ENCODE results near the gene NLRC4. TPM values are rescaled to one million over a fixed set of nuclear protein-coding genes. Genes with fewer than 3 reads are reported as not detected.
"Not testable (repeated sequence)": the region's sequence is repeated elsewhere in the genome, so short reads cannot be mapped to it uniquely, and the experiment has no call there.

NLRC4 gene, protein sequence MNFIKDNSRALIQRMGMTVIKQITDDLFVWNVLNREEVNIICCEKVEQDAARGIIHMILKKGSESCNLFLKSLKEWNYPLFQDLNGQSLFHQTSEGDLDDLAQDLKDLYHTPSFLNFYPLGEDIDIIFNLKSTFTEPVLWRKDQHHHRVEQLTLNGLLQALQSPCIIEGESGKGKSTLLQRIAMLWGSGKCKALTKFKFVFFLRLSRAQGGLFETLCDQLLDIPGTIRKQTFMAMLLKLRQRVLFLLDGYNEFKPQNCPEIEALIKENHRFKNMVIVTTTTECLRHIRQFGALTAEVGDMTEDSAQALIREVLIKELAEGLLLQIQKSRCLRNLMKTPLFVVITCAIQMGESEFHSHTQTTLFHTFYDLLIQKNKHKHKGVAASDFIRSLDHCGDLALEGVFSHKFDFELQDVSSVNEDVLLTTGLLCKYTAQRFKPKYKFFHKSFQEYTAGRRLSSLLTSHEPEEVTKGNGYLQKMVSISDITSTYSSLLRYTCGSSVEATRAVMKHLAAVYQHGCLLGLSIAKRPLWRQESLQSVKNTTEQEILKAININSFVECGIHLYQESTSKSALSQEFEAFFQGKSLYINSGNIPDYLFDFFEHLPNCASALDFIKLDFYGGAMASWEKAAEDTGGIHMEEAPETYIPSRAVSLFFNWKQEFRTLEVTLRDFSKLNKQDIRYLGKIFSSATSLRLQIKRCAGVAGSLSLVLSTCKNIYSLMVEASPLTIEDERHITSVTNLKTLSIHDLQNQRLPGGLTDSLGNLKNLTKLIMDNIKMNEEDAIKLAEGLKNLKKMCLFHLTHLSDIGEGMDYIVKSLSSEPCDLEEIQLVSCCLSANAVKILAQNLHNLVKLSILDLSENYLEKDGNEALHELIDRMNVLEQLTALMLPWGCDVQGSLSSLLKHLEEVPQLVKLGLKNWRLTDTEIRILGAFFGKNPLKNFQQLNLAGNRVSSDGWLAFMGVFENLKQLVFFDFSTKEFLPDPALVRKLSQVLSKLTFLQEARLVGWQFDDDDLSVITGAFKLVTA
- 1 to 10 TPM in 2 of 3 donors, under 1 TPM in 1; 1.00 to 1.1 (median 1.0) TPM for polyA plus RNA-seq (ENCODE audit: insufficient read length in 3 of 3)

DNA sequence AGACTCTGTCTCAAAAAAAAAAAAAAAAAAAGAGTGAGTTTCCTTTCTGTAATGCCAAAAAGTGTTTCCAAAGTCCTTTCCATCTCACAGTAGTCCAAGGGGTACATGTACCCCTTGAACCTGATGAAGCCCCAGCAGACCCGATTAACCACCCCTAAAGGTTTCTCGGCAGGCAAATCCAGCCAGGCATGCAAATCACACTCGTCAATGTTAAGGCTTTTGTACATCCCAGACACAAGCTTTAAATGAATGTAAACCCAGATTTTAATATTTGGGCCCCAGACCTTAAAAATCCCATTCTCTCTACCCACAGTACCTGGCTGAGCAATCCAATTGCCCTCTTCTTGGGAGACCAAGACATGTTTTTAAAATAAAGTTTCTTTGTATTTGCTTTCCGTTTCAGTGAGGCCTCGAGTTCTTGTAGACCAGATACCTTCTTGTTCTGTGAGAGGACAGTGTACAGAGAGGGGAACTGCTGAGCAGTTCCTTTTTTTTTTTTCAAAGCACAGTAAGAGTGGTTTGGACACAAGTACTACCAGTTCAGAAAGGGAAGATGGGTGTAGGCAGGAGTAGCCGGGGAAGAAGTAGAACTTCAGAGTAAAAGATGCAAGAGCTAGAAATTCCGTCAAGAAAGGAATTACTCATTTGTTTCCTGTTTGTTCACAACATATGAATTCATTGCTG is at the start of gene NLRC4:
Gene NLRC4 (minus strand): TSS at position 465 of the 684 bp plus-strand sequence. CDS start 8,111 bp downstream, outside the sequence.
- no peak for DNase-seq (ENCODE audit: low read depth in 3 of 3, low spot score in 2 of 3)

DNA sequence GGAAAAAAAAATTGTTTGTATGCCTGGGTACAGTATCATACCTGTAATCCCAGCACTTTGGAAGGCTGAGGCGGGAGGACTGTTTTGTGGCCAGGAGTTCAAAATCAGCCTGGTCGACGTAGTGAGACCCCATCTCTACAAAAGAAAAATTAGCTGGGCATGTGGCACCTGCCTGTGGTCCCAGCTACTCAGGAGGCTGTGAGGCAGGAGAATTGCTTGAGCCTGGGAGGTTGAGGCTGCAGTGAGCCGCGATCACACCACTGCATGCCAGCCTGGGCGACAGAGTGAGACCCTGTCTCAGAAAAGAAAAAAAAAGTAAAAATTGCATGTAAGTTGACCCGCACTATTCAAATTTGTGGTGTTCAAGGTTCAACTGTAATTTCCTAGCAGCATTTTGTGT is 45.9 kb upstream of the NLRC4 start:
- DNase-seq (ENCODE audit: low read depth in 3 of 3, low spot score in 2 of 3) = no peak

DNA sequence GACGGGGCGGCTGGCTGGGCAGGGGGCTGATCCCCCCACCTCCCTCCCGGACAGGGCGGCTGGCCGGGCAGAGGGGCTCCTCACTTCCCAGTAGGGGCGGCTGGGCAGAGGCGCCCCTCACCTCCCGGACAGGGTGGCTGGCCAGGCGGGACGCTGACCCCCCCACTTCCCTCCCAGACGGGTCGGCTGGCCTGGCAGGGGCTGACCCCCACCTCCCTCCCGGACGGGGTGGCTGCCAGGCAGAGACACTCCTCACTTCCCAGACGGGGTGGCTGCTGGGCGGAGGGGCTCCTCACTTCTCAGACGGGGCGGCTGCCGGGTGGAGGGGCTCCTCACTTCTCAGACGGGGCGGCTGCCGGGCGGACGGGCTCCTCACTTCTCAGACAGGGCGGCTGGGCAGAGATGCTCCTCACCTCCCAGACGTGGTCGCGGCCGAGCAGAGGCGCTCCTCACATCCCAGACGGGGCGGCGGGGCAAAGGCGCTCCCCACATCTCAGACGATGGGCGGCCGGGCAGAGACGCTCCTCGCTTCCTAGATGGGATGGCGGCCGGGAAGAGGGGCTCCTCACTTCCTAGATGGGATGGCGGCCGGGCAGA is 29.4 kb upstream of the NLRC4 start:
- DNase-seq (ENCODE audit: low read depth in 3 of 3, low spot score in 2 of 3) = not testable (repeated sequence)

DNA sequence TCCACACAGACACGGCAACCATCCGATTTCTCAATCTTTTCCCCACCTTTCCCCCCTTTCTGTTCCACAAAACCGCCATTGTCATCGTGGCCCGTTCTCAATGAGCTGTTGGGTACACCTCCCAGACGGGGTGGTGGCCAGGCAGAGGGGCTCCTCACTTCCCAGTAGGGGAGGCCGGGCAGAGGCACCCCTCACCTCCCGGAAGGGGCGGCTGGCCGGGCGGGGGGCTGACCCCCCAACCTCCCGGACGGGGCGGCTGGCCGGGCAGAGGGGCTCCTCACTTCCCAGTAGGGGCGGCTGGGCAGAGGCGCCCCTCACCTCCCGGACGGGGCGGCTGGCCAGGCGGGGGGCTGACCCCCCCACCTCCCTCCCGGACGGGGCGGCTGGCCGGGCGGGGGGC is 28.8 kb upstream of the NLRC4 start:
- DNase-seq (ENCODE audit: low read depth in 3 of 3, low spot score in 2 of 3) = not testable (repeated sequence)

DNA sequence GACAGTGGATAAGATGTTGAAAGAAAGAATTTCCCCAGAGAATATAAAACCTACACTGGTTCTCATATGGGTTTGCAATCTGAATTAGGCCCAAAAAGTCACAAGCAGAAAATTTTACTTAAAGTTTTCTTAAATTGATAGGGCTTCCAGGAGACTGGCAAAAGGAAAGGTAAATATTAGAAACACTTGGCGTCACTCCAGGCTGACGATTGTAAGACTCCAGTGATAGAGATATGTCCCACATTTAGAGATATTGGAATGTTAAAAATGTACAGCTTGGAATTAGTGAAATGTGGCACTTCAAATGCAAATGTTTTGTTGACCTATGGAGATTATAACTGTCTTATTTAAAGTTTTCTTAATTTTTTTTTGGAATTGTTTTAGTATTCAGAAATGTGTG is 27.1 kb upstream of the NLRC4 start:
- DNase-seq (ENCODE audit: low read depth in 3 of 3, low spot score in 2 of 3) = no peak

DNA sequence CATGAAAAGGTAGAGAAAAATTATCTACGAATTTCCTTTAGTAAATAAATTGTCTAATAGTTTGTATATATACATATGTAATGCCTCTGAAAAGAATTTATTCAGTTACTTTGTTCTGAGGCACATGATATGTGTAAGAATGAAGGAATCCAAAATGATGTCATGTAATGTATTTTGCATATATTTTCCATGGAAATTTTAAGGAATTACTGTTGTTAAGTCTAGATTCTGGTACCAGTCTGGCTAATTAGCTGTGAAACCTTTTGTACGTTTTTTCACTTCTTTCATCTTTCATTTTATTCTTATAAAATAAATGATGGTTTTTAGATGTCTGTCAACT is 25.3 kb upstream of the NLRC4 start:
- DNase-seq (ENCODE audit: low read depth in 3 of 3, low spot score in 2 of 3) = no peak

DNA sequence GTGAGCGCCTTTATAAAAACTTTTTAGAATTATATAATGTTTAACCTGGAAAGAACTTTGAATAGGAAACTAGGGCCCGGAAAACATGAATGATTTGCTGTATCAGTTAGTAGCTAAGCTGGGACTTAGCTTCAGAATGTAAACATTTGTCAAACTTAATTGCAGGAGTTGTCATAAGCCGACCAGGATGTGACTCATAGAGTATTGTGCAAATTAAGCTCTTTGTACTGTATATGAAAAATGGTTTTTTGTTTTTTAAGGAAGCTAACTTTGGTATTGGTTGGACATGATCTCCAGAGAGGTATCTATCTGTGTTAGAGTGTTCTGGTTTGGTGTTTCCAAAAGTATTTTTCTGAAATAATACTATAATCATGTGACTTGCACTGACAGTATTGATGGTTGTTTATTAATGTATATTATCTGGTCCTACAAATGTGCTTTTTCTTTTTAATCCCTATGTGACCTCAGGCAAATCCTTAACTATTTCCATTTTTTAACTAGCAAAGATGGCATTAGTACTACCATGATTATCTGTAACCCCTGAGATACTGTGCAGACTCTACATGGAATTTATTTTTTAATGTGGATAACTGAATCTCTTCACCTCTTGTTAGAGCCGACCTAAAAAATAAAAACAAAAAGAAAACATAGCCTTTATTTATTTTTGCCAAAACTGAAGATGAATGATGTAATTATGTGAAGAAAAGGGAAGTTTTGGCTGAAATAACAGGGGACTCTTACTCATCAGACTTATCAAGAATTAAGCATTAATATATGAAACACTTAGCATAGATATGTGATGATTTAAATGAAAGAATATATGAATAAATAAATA is 24.7 kb upstream of the NLRC4 start:
- no peak for DNase-seq (ENCODE audit: low read depth in 3 of 3, low spot score in 2 of 3)

DNA sequence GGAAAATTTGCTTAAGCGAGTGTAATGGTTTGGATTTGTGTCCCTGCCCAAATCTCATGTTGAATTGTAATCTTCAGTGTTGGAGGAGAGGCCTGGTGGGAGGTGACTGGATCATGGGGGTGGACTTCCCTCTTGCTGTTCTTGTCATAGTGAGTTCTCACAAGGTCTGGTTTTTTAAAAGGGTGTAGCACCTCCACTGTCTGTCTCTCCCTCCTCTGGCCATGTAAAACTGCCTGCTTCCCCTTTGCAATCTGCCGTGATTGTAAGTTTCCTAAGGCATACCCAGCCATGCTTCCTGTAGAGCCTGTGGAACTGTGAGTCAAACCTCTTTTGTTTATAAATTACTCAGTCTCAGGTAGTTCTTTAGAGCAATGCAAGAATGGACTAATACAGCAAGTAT is 19.6 kb upstream of the NLRC4 start:
- DNase-seq (ENCODE audit: low read depth in 3 of 3, low spot score in 2 of 3) = no peak

DNA sequence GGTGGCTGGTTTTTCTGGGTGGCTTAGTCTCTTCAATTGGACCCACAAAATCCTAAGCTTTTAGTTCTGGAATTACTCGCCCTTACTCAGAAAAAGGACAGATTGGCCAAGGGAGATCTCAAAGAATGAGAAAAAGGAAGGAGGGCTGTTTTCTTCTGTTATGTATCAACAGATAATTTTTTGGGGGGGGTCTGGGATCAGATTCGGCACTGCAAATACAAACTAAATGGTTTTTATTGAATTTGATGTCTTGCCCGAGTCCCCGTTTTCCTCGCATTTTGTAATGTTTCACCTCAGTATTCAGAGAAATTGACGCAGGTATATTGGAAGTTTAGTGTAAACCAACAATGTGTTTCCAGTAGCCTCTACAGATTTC is 13.8 kb upstream of the NLRC4 start:
- no peak for DNase-seq (ENCODE audit: low read depth in 3 of 3, low spot score in 2 of 3)

DNA sequence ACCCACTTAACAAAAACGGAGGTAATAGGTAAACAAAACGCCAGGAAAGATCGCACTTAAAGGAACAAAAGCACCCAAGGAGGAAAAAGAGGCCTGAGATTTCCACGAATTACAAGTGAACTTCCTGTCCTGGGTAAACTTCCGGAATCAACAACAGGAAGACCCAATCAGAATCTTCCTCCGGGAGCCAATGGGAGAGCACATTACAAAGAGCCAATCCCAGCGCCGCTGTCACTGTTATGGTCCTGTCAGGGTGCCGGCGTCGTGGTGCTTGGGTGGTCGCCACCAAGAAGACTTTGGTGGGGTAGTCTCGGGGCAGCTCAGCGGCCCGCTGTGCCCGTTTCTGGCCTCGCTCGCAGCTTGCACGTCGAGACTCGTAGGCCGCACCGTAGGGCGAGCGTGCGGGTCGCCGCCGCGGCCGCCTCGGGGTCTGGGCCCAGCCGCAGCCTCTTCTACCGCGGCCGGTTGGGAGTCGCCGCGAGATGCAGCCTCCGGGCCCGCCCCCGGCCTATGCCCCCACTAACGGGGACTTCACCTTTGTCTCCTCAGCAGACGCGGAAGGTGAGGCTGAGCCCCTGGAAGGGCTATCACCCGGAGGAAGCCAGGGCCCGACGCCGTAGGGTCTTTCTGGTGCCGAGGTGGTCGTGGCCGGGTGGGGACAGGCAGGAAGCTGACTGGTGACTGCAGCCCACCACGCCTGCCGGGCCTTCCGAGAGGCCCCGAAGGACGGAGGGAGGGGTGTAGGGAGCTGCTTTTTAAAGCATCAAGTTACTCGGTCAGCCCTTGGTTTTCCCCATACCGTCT is 13.2 kb upstream of the NLRC4 start, which contains the start of gene YIPF4:
Gene YIPF4 (plus strand): TSS at position 231 of the 804 bp plus-strand sequence. CDS start 252 bp downstream, at position 483.
- DNase-seq (ENCODE audit: low read depth in 3 of 3, low spot score in 2 of 3) = peak; percentile 89 to 95 (median 93)

DNA sequence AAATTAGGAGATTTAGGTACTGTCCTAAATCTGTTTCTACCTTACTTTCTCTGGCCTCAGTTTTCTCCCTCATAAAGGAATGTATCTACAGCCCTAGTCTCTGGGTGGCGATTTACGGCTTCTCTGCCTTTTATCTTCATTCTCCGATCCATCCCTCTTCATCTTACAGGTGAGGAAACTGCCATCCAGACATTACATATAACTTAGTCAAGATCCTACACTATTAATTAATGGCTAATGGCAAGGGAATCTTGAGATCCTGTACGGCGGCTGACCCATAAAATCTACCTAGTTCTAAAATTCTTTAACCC is 12.6 kb upstream of the NLRC4 start:
- DNase-seq (ENCODE audit: low read depth in 3 of 3, low spot score in 2 of 3) = no peak

DNA sequence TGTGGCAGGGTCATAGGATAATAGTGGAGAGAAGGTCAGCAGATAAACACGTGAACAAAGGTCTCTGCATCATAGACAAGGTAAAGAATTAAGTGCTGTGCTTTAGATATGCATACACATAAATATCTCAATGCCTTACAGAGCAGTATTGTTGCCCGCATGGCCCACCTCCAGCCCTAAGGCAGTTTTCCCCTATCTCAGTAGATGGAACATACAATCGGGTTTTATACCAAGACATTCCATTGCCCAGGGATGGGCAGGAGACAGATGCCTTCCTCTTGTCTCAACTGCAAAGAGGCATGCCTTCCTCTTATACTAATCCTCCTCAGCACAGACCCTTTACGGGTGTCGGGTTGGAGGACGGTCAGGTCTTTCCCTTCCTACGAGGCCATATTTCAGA is 11.1 kb upstream of the NLRC4 start:
- DNase-seq (ENCODE audit: low read depth in 3 of 3, low spot score in 2 of 3) = not testable (repeated sequence)

DNA sequence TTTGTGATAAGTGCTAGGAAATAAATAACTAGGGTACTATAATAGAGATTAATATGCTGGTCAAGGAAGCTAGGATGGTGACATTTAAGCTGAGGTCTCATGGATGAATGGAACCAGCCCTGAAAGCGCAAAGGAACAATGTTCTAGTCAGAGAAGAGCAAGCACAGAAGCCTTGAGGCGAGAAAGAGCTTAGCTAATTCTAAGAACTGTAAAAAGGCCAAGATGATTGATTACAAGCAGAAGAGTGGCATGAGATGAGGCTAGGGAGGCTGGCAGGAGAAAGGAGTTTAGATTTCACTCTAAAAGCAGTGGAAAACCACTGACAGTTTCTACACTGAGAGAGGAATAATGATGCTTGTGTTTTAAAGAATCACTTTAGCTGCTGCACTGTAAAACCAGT is 9.6 kb upstream of the NLRC4 start:
- no peak for DNase-seq (ENCODE audit: low read depth in 3 of 3, low spot score in 2 of 3)

DNA sequence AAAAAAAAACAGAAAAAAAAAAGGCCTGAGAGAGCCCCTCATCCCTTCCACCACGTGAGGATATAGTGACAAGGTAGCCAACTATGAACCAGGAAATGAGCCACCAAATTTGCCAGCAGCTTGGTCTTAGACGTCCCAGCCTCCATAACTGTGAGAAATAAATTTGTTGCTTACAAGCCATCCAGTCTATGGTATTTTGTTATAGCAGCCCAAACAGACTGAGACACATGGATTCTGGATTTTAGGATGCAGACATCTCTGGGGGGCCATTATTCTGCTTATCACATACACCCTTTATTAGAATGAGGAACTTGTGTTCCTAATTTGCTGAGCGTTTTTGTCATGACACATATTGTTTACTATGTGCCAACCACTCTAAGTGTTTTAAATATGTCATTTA is 7.6 kb upstream of the NLRC4 start:
- DNase-seq (ENCODE audit: low read depth in 3 of 3, low spot score in 2 of 3) = no peak

DNA sequence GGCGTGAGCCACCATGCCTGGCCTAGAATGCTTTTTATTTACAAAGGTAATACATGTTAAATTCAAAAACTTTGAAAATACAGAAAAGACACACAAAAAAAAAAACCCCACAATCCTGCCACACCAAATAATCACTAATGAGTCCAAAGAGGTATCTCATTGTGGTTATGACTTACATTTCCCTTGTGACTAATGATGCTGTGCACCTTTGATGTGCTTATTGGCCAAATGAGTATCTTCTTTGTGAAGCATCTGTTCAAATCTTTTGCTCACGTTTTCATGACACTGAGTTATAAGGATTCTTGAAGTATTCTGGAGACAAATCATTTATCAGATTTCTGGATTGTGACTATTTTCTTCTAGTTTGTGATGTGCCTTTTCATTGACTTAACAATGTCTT is 6.4 kb upstream of the NLRC4 start:
- DNase-seq (ENCODE audit: low read depth in 3 of 3, low spot score in 2 of 3) = no peak

DNA sequence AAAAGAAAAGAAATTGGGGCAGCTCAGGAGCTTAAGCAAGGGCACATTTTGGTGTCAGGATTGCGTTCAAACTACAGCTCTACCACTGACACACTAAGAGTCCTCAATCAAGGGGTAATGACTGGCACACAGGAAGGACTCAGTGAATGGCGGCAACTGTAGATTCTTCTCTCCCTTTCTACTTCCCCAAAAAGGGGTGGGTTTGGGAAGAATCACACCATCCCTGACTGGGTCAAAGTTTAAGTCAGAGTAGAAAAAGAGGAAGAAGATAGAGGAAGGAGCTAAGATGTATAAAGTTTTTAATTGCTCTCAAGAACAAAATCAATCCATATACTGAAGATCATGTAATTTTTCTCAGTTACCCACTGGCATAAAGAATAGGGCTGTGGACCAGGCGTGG is 2.6 kb downstream of the NLRC4 start:
- no peak for DNase-seq (ENCODE audit: low read depth in 3 of 3, low spot score in 2 of 3)

DNA sequence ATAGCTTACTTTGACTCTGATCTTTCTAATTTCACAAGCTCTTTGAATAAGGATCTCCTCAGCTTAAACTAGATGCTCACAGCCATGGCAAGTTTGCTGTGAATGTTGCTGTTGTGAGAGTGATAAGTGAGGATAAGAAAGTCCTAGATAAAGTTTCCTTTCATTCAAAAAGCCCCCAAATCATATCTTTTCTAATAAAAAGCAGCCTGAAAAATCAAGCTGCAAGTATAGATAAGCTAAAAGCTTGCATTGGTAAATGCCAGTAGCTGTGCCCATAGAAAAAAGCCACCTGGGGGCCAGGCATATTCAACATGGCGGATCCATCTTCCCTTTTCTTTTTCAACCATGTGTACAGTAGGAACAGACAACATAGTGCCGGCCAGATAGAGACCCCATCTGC is 4.3 kb downstream of the NLRC4 start:
- no peak for DNase-seq (ENCODE audit: low read depth in 3 of 3, low spot score in 2 of 3)

DNA sequence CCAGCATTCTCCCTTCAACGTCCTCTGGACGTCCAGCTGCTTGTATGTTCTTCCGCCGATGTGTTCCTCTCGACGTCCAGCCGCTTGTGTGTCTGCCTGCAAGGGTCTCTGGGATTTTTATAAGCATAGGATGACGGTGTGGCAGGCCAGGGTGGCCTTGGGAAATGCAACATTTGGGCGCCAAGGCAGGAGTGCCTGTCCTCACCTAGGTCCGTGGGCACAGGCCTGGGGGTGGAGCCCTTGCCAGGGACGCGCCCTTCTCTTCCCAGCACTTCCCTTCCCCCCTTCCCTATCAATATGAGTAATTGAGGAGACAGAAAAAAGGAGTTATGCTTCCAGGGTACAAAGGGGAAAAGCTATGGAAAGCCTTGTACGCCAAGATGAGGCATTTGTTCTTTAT is 6.4 kb downstream of the NLRC4 start:
- no peak for DNase-seq (ENCODE audit: low read depth in 3 of 3, low spot score in 2 of 3)

DNA sequence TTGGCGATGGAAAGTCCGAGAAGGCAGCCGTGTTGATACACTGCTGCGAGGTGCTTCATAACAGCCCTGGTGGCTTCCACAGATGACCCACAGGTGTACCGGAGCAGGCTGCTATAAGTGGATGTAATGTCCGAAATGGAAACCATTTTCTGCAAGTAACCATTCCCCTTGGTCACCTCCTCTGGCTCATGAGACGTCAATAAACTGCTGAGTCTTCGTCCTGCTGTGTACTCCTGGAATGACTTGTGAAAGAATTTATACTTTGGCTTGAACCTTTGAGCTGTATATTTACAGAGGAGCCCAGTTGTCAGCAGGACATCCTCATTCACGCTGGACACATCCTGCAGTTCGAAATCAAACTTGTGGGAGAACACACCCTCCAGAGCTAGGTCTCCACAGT is 14.4 kb downstream of the NLRC4 start:
- no peak for DNase-seq (ENCODE audit: low read depth in 3 of 3, low spot score in 2 of 3)

Data from right renal cortex interstitium (tissue), 3 donors.